Measurements from ENCODE around the gene CCDC27.
"Not testable (repeated sequence)": the region's sequence is repeated elsewhere in the genome, so short reads cannot be mapped to it uniquely, and the experiment has no call there.

Gene CCDC27

GRCh38 chr1:3800795-3801194 is 48.5 kb downstream of the CCDC27 start:
- DNase-seq = not testable (repeated sequence)

DNA sequence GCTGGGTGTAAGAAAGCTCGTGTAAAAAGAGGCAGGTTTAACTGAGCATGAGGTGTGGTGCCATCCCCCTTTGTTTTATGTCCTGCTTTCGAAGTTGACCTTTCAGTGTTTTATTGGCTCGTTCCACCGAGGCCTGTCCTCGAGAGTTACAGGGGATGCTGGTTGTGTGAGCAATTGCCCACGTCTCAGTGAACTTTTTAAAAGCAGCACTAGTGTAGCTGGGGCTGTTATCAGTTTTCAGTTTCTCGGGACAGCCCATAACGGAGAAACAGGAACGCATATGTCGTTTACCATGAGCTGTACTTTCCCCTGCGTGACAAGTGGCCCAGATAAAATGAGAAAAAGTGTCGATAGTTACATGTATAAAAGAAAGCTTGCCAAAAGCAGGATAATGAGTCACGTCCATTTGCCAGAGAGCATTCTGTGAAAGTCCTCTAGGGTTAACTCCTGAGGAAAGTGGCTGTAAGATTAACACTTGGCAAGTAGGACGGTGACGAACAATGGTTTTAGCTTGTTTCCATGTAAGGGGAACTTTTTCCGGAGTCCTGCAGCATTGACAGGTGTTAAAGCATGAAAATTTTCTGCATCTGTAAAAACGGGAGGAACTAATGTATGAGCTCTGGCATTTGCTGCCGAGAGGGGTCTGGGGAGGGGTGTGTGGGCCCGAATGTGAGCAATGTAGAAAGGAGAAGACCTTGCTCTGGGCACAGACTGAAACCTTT is 51.8 kb downstream of the CCDC27 start:
- DNase-seq = no peak

DNA sequence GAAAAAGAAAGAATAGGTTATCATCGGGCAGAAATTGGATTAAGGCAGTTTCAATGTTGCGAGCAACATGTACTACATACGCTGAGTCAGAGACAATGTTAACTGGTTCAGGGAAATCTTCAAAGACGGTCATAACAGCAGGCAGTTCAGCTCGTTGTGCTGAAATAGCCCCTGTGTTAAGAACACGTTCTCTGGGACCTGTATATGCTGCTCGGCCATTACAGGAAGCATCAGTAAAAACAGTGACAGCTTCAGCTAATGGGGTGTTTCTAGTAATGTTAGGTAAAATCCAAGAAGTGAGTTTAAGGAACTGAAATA is 52.3 kb downstream of the CCDC27 start:
- not testable (repeated sequence) for DNase-seq

DNA sequence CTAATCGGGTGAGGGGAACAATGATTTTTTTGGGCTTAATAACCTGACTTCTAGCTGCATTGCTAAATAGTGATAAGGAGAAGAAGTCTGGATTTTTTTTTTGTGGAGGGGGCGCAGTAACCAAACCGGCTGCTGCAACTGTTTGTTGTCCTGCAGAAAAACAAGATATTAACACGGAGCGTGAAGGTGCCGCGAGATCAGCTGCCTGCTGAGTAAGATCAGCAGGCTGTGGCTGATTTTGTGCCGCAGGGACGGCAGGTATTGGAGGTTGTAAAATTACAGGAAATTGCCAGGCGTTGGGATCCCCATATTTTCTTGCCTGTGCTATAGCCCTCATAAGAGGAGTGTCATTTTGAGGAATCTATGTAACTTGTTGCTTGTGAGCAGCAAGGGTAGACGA is 52.8 kb downstream of the CCDC27 start:
- no peak for DNase-seq

DNA sequence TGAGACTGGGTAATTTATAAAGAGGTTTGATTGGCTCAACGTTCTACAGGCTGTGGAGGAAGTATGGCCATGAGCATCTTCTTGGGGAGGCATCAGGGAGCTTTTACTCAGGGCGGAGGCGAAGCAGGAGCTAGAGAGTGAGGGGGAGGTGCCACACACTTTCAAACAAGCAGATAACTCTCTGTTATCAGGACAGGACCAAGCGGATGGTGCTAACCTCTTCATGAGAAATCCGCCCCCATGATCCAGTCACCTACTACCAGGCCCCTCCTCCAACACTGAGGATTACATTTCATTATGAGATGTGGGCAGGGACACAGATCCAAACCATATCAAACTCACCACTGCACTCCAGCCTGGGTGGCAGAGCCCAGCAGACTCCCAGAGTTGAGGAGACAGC is 55.5 kb downstream of the CCDC27 start:
- no peak for DNase-seq

GRCh38 chr1:3809680-3810079 is 57.4 kb downstream of the CCDC27 start:
- no peak for DNase-seq

- DNase-seq = not testable (repeated sequence)
Measured at GRCh38 chr1:3810149-3810761, 58.0 kb downstream of the CCDC27 start.

GRCh38 chr1:3811595-3811911 is 59.3 kb downstream of the CCDC27 start:
- DNase-seq = no peak

DNA sequence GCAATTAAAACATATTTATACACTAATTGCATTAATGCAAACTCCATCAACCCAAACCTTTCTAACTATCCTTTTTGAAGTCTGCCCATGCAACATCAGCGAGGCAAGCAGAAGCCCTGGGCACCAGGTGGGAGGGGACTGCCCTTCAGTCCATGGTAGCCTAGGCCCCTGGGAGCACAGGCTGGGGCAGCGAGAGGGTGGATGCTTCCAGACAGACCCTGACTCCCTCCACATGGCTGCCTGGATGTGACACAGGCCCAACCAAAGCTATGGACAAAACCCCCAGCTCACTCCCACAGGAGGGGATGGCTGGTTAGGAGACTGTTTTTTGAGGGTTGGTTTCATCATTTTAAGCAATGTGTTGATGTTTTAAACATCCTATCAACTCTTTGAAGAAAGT is 61.8 kb downstream of the CCDC27 start:
- no peak for DNase-seq

DNA sequence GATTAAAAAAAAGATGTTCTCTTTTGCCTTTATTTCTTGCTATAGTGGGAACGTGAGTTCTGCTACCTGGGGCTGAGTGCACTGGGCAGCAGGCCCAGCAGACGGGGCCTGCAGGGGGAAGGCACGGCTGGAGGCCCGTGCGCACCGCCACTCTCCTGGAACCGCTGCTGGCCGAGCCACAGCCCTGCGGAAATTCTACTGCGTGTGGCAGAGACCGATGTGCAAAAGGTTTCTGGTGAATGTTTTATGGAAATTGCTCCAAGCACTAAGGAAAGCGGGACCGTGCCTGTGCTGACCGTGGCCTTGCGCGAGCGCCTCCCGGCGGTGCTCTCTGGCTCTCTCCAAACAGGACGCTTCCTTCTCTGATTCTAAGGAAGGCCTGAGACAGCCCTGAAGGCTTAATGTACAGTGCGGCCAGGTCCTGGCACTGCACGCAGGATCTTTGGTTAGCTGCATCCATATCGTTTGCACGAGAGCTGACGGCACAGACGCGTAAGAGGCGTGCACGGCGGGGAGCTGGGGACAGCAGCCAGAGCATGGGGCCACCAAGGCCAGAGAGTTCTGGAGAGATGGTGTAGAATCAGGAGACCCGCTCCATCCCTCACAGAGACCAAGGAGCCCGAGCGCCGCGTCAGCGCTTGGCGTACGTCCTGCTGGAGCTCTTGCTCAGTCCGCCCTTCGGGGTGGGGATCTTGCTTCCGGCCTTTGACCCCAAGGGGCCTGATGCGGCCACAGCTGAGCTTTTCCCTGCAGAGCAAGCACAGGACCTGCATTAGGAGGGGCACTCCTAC is 62.7 kb downstream of the CCDC27 start:
- no peak for DNase-seq

GRCh38 chr1:3816331-3817137 is 64.3 kb downstream of the CCDC27 start:
- DNase-seq = no peak

DNA sequence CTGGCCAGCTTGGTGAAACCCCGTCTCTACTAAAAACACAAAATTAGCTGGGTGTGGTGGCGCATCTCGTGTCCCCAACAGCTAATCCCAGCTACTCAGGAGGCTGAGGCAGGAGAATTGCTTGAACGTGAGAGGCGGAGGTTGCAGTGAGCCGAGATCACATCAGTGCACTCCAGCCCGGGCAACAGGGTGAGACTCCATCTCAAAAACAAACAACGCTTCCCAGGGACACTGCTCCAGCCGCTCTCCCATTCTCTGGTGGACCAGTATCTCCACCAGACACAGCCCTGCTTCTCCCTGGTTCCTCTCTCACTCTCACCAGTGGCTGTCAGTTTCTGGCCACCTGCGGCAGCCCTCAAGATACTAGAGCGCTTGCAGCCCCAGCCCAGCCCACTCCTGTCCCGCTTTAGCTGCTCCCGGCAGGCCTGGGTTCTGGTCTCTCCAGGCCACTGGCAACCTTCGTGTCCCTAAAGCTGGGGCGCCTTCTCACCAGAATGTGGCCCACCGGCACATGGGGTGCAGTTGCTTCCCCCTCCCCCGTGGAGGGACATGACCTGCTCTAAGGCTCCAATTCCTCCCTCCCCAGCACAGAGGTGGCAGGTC is 65.0 kb downstream of the CCDC27 start:
- no peak for DNase-seq

DNA sequence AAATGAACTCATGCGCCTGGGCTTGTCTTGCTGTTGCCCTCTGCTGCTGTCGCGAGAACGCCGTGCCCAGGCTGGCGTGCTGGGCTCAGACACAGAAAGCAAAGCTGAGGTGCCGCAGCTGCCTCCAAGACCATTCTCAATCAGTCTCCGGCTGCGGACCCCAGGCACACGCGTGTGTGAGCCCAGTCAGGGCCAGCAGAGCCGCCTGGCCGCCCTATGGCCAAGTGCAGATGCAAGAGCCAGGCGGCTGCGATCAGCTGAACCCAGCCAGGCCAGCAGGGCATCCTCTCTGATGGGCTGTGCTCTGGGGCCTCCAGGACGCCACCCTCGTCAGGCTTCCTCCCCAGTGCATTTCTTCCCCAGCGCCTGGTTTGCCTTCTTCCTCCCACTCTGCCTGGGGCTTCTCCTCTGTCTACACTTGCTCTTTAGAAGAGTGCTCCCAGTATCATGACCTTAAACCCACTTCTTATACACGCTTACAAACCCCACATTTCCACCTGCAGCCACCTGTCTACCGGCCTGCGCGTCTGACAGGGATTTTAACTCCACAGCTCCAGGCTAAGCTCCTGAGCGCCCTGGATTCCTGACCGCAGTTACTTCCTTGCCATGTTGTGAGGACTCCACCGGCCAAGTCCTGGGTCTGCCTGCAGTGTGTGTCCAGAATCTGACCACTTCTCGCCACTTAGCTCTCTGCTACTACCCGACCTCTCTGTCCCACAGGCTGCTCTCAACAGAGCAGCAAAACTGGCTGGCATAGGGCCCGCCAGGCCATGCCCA is 65.8 kb downstream of the CCDC27 start:
- DNase-seq = no peak

GRCh38 chr1:3819771-3820200 is 67.5 kb downstream of the CCDC27 start:
- no peak for DNase-seq

- no peak for DNase-seq
Measured at GRCh38 chr1:3820316-3820715, 68.1 kb downstream of the CCDC27 start.

DNA sequence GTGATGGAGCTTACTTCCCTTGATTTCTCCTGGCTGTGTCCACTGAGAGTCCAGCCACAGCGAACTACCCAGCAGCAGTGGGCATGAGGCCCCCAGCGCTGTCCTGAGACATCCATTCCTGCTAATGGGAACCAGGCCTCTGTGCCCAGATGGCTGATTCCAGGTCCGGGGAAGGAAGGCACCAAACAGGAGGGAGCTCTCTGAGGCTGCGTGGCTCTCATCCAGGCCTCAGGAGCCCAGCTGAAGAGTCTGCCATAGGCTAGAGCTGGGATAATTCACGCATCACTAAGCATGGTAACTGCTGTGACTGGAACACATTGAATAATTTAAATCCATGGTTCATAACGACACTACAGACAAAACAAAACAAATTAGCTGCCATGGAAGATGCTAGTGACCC is 68.8 kb downstream of the CCDC27 start:
- no peak for DNase-seq
